IPS-15b (cell line): Measurements from ENCODE around the gene CDK5.
A peak's percentile ranks its signal among the peaks of the same experiment; 100 is the strongest.

Experiments used
- H3K27me3 ChIP-seq: one replicate; pipeline ENCODE4 v1.6.1; 2013; ENCODE audit warnings: low read length; ENCODE audit not compliant: control insufficient read depth, insufficient read depth
- H3K36me3 ChIP-seq: one replicate; pipeline ENCODE4 v1.6.1; 2013; ENCODE audit warnings: low read length; ENCODE audit not compliant: control insufficient read depth, insufficient read depth
- H3K4me1 ChIP-seq: one replicate; pipeline ENCODE4 v1.6.1; 2013; ENCODE audit warnings: mild to moderate bottlenecking, low read length; ENCODE audit not compliant: control insufficient read depth, insufficient read depth
- H3K4me3 ChIP-seq: one replicate; pipeline ENCODE4 v1.5.1; 2013; ENCODE audit warnings: low read depth, low read length
- H3K9ac ChIP-seq: one replicate; pipeline ENCODE4 v1.6.1; 2013; ENCODE audit warnings: low read depth, mild to moderate bottlenecking, low read length
- H3K9me3 ChIP-seq: one replicate; pipeline ENCODE4 v1.6.1; 2013; ENCODE audit warnings: mild to moderate bottlenecking, low read length; ENCODE audit not compliant: control insufficient read depth, insufficient read depth

Gene CDK5

GRCh38 chr7:151065516-151065915 lies 7.8 kb upstream of the CDK5 start:
- Histone ChIP-seq H3K9ac (no peak overlapping the region), H3K9me3 (no peaks in the 10 kb centered on the region), H3K4me1 (peaks cover 3% of the 10 kb centered on the region), H3K4me3 (no peak overlapping the region), H3K36me3 (peaks cover 35% of the 10 kb centered on the region), H3K27me3 (peaks cover 4% of the 10 kb centered on the region)

- Histone ChIP-seq H3K4me1 (peaks cover 3% of the 10 kb centered on the region), H3K9ac (no peak overlapping the region), H3K4me3 (no peak overlapping the region), H3K27me3 (peaks cover 4% of the 10 kb centered on the region), H3K36me3 (peaks cover 30% of the 10 kb centered on the region), H3K9me3 (no peaks in the 10 kb centered on the region)
Observed at GRCh38 chr7:151064993-151065392, 7.3 kb upstream of the CDK5 start.

GRCh38 chr7:151064454-151064853 lies 6.8 kb upstream of the CDK5 start:
- peaks cover 25% of the 10 kb centered on the region for H3K36me3 ChIP-seq
- H3K9me3 ChIP-seq = no peaks in the 10 kb centered on the region
- H3K9ac ChIP-seq = no peak overlapping the region
- H3K27me3 ChIP-seq = peaks cover 4% of the 10 kb centered on the region
- H3K4me3 ChIP-seq = no peak overlapping the region
- H3K4me1 ChIP-seq = peaks cover 3% of the 10 kb centered on the region

GRCh38 chr7:151063212-151063561 lies 5.5 kb upstream of the CDK5 start:
- Histone ChIP-seq H3K4me1 (peaks cover 3% of the 10 kb centered on the region), H3K36me3 (peaks cover 22% of the 10 kb centered on the region), H3K9me3 (no peaks in the 10 kb centered on the region), H3K4me3 (peak overlapping the region; percentile 42), H3K27me3 (peaks cover 6% of the 10 kb centered on the region), H3K9ac (no peak overlapping the region)

- Histone ChIP-seq H3K9me3 (no peaks in the 10 kb centered on the region), H3K4me1 (peaks cover 3% of the 10 kb centered on the region), H3K36me3 (peaks cover 18% of the 10 kb centered on the region), H3K9ac (peak overlapping the region; percentile 37), H3K27me3 (peaks cover 6% of the 10 kb centered on the region), H3K4me3 (peak overlapping the region; percentile 69)
Observed at GRCh38 chr7:151062399-151063211, 4.9 kb upstream of the CDK5 start.

GRCh38 chr7:151062111-151062398 lies 4.4 kb upstream of the CDK5 start:
- peak overlapping the region; percentile 40 for H3K4me3 ChIP-seq
- H3K4me1 ChIP-seq = peaks cover 3% of the 10 kb centered on the region
- peaks cover 17% of the 10 kb centered on the region for H3K36me3 ChIP-seq
- no peak overlapping the region for H3K9ac ChIP-seq
- H3K9me3 ChIP-seq = no peaks in the 10 kb centered on the region
- H3K27me3 ChIP-seq = peaks cover 7% of the 10 kb centered on the region

GRCh38 chr7:151061213-151062110 lies 3.8 kb upstream of the CDK5 start:
- no peaks in the 10 kb centered on the region for H3K9me3 ChIP-seq
- H3K4me1 ChIP-seq = peaks cover 3% of the 10 kb centered on the region
- H3K27me3 ChIP-seq = peaks cover 12% of the 10 kb centered on the region
- H3K4me3 ChIP-seq = peak overlapping the region; percentile 74
- no peak overlapping the region for H3K9ac ChIP-seq
- H3K36me3 ChIP-seq = peaks cover 12% of the 10 kb centered on the region

- Histone ChIP-seq H3K27me3 (peaks cover 17% of the 10 kb centered on the region), H3K9me3 (no peaks in the 10 kb centered on the region), H3K9ac (peak overlapping the region; percentile 54), H3K4me1 (peaks cover 3% of the 10 kb centered on the region), H3K36me3 (peaks cover 7% of the 10 kb centered on the region), H3K4me3 (peak overlapping the region; percentile 74)
Observed at GRCh38 chr7:151060416-151061212, 2.9 kb upstream of the CDK5 start.

- H3K4me1 ChIP-seq = peaks cover 3% of the 10 kb centered on the region
Observed at GRCh38 chr7:151060113-151060415, 2.4 kb upstream of the CDK5 start.

GRCh38 chr7:151059367-151060112 lies 1.8 kb upstream of the CDK5 start, which contains the start of gene SLC4A2:
Gene SLC4A2, plus strand, starts transcription at chr7:151059589. Its CDS starts 2,399 bp downstream, at chr7:151061988.
- Histone ChIP-seq H3K36me3 (peaks cover 2% of the 10 kb centered on the region), H3K9ac (peak within 1 kb of the TSS; percentile 54), H3K9me3 (no peaks in the 10 kb centered on the region), H3K4me1 (peaks cover 3% of the 10 kb centered on the region), H3K4me3 (peak within 1 kb of the TSS; percentile 74), H3K27me3 (peaks cover 19% of the 10 kb centered on the region)

More at GRCh38 chr7:151060113-151060415, 2.4 kb upstream of the CDK5 start:
- Histone ChIP-seq H3K9ac (peak overlapping the region; percentile 54), H3K4me3 (peak overlapping the region; percentile 74), H3K36me3 (peaks cover 3% of the 10 kb centered on the region), H3K27me3 (peaks cover 19% of the 10 kb centered on the region), H3K9me3 (no peaks in the 10 kb centered on the region)

- H3K9ac ChIP-seq = no peak overlapping the region
- peaks cover 19% of the 10 kb centered on the region for H3K27me3 ChIP-seq
- no peaks in the 10 kb centered on the region for H3K9me3 ChIP-seq
- no peaks in the 10 kb centered on the region for H3K36me3 ChIP-seq
- peak overlapping the region; percentile 58 for H3K4me3 ChIP-seq
- peaks cover 3% of the 10 kb centered on the region for H3K4me1 ChIP-seq
Observed at GRCh38 chr7:151058781-151059366, 1.2 kb upstream of the CDK5 start.
